A673 (cell line): Measurements from ENCODE around the gene ADSL.

Source experiments
- EZH2 ChIP-seq: fragments of 200-600 bp; sonication (generic); IDR thresholded peaks from 2 replicates; pipeline ENCODE4 v1.6.1; 2017; ENCODE audit warnings: borderline replicate concordance, low read depth, mild to moderate bottlenecking, mixed read lengths, antibody characterized with exemption, low read length; ENCODE audit not compliant: poor library complexity, severe bottlenecking
- TF ChIP-seq, protein P1 (sequence below): fragments of 300-800, 200-600 bp; sonication (generic); conservative IDR thresholded peaks from 2 replicates; pipeline ENCODE4 v1.5.1; 2017; ENCODE audit warnings: low read depth, mild to moderate bottlenecking, antibody characterized with exemption, low read length, moderate library complexity, mixed read lengths

DNA sequence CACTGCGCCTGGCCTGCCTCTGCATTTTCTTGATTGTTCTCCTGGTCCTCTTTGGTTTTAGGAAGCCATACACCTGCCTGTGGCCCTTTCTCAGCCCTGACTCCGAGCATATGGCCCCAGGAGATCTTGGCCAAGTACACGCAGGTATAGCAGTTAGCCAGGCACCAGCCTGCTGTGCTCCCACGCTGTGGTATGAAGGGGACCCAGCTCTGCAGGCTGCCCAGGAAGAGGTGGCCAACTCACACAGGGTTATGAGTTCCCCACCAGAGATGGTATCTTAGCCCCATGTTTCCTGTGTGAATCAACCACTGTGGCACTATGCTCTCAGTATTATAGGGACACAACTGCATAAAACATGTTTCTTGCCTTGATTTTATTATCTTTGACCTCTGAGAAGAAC lies 55.2 kb downstream of the ADSL start:
- TF ChIP-seq, protein P1, sequence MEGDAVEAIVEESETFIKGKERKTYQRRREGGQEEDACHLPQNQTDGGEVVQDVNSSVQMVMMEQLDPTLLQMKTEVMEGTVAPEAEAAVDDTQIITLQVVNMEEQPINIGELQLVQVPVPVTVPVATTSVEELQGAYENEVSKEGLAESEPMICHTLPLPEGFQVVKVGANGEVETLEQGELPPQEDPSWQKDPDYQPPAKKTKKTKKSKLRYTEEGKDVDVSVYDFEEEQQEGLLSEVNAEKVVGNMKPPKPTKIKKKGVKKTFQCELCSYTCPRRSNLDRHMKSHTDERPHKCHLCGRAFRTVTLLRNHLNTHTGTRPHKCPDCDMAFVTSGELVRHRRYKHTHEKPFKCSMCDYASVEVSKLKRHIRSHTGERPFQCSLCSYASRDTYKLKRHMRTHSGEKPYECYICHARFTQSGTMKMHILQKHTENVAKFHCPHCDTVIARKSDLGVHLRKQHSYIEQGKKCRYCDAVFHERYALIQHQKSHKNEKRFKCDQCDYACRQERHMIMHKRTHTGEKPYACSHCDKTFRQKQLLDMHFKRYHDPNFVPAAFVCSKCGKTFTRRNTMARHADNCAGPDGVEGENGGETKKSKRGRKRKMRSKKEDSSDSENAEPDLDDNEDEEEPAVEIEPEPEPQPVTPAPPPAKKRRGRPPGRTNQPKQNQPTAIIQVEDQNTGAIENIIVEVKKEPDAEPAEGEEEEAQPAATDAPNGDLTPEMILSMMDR = no peak
- TF ChIP-seq EZH2 = no peak
